VCaP (cell line): ENCODE measurements around the gene FCHSD2.

ENCODE experiments used
- H3K27ac ChIP-seq: fragments of 450-650 bp; 2 replicates; pipeline ENCODE4 v1.5.1; 2017
- CTCF ChIP-seq: fragments of 450-650 bp; conservative IDR thresholded peaks from 2 replicates; pipeline ENCODE4 v1.5.1; 2017; ENCODE audit warnings: mild to moderate bottlenecking, moderate library complexity

FCHSD2 gene

GRCh38 chr11:73019996-73020395 lies 122.1 kb downstream of the FCHSD2 start:
- TF ChIP-seq CTCF, result no peak
- H3K27ac ChIP-seq, result no peak overlapping the region

- no peak overlapping the region for H3K27ac ChIP-seq
- TF ChIP-seq CTCF, result no peak
Measured at GRCh38 chr11:73019449-73019848, 122.7 kb downstream of the FCHSD2 start.

- no peak for TF ChIP-seq CTCF
- H3K27ac ChIP-seq, result no peak overlapping the region
Measured at GRCh38 chr11:73018856-73019255, 123.3 kb downstream of the FCHSD2 start.

GRCh38 chr11:73017024-73017751 lies 124.9 kb downstream of the FCHSD2 start:
- no peak overlapping the region for H3K27ac ChIP-seq
- TF ChIP-seq CTCF, result no peak

GRCh38 chr11:73013021-73013420 lies 129.1 kb downstream of the FCHSD2 start:
- no peak for TF ChIP-seq CTCF
- no peak overlapping the region for H3K27ac ChIP-seq

- TF ChIP-seq CTCF, result no peak
- H3K27ac ChIP-seq, result no peak overlapping the region
Measured at GRCh38 chr11:73012121-73012863, 129.8 kb downstream of the FCHSD2 start.

GRCh38 chr11:73011126-73011817 lies 130.8 kb downstream of the FCHSD2 start:
- no peak overlapping the region for H3K27ac ChIP-seq
- no peak for TF ChIP-seq CTCF
